Thyroid gland (tissue), 4 donors: ENCODE results near the gene SERHL2. TPM values are rescaled to one million over a fixed set of nuclear protein-coding genes. Genes with fewer than 3 reads are reported as not detected.
"Not testable (repeated sequence)": the region's sequence is repeated elsewhere in the genome, so short reads cannot be mapped to it uniquely, and the experiment has no call there.

Experiments
- DNase-seq, 2 donors: peaks; one replicate each; pipeline ENCODE4 v3.0.0-alpha.2; 2019
- H3K27ac ChIP-seq, 3 donors: fragments of 200-600 bp; sonication (generic); 1 replicate in 2 of 3; 2 replicates in 1 of 3; pipeline ENCODE4 v1.5.1; 2016 to 2019; ENCODE audit warnings: mild to moderate bottlenecking in 1 of 3, moderate library complexity in 1 of 3
- H3K27me3 ChIP-seq: fragments of 200-600 bp; sonication (generic); one replicate; pipeline ENCODE4 v1.5.1; 2019
- H3K36me3 ChIP-seq, 2 donors: fragments of 200-600 bp; sonication (generic); one replicate each; pipeline ENCODE4 v1.5.1; 2016 to 2019
- H3K4me1 ChIP-seq, 2 donors: fragments of 200-600 bp; sonication (generic); one replicate each; pipeline ENCODE4 v1.5.1; 2017 to 2019
- H3K4me3 ChIP-seq, 3 donors: fragments of 200-600 bp; sonication (generic); replicated peaks in 1 of 3; 1 replicate in 2 of 3; 2 replicates in 1 of 3; pipeline ENCODE4 v1.5.1; 2016; ENCODE audit warnings: mild to moderate bottlenecking in 1 of 3
- H3K9me3 ChIP-seq: fragments of 200-600 bp; sonication (generic); one replicate; pipeline ENCODE4 v1.5.1; 2017
- CTCF ChIP-seq, 6 experiments: fragments of 200-600 bp in 3 of 6; fragments of 450-650 bp in 3 of 6; sonication (generic) in 3 of 6; IDR thresholded peaks; one replicate each; pipeline ENCODE4 v1.5.1; 2016 to 2019; ENCODE audit warnings: antibody characterized with exemption in 6 of 6, mild to moderate bottlenecking in 2 of 6, inconsistent platforms in 1 of 6, moderate library complexity in 1 of 6
- POLR2A ChIP-seq, 2 donors: fragments of 450-650 bp; IDR thresholded peaks; one replicate each; pipeline ENCODE4 v1.6.1; 2017; ENCODE audit warnings: antibody characterized with exemption in 2 of 2, mild to moderate bottlenecking in 2 of 2, moderate library complexity in 1 of 2
- WGBS, 2 donors: methylation state at CpG; one replicate each; pipeline ENCODE4 v1.1.5; 2017; 5-methylcytosine and 5-hydroxymethylcytosine counted together
- intact Hi-C: fragments of 100-400 bp; cut with DNase I; formaldehyde crosslinking; loops from one replicate; pipeline ENCODE4 v1.15.1; 2023
- total RNA-seq, 4 donors: library from RNA; depleted of rRNA; stranded (reverse); fragments of >200 nt; gene quantifications; one replicate each; pipeline ENCODE4 v1.2.3, GENCODE V29; 2016

The SERHL2 gene
- total RNA-seq, 4 donors from 2014 or later, result 0.83 to 5.1 (median 3.1) TPM; not detected in 1

DNA sequence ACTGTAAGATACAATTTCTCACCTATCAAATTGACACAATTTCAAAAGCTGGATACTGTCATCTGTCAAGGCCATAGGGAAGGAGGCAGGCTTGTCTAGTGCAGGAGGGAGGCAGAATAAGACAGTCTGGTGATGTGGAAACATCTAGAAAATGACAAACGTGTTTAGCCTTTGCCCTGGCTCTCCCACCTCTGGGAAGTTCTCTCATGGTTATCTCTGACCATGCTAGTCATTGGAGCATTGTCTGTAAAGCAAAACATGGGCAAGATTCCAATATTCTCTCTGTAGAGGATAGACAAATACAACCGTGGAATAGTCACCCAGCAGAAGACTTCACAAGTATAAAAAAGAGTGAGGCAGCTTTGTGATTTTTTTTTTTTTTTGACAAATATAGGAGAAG, 9.1 kb upstream of the SERHL2 start:
- Histone ChIP-seq H3K27me3 (no peaks in the 10 kb centered on the region), H3K36me3 (no peaks in the 10 kb centered on the region), H3K4me3 (no peak overlapping the region), H3K27ac (no peak overlapping the region), H3K4me1 (peaks cover 6 to 7% of the 10 kb centered on the region in 2 donors), H3K9me3 (no peaks in the 10 kb centered on the region)
- intact Hi-C loops, result no loop called here
- no peak for DNase-seq
- WGBS, 2 donors, result 2 to 4% methylated on average over 2 of the region's 2 CpGs
- TF ChIP-seq CTCF (IDR thresholded peaks at IDR 0.05) (no peak), POLR2A (IDR thresholded peaks at IDR 0.05) (no peak)

DNA sequence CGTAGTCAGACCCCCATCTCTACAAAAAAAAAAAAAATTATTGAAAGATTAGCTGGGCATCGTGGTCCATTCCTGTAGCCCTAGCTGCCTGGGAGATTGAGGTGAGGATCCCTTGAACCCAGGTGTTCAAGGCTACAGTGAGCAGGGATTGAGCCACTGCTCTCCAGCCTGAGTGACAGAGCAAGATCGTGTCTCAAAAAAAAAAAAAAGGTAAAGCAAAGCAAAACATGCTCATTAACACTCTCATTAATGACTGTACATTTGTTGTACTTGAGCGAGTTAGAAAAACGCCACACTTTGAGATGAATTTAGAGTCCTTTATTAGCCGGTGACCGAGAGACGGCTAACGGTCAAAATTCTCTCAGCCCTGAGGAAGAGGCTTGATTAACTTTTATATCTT, 6.2 kb upstream of the SERHL2 start:
- DNase-seq, result no peak
- no peak overlapping the region for H3K27ac ChIP-seq
- WGBS, 2 donors, result 74 to 86% methylated on average over 9 of the region's 9 CpGs
- H3K36me3 ChIP-seq, result no peaks in the 10 kb centered on the region
- H3K9me3 ChIP-seq, result no peaks in the 10 kb centered on the region
- H3K4me3 ChIP-seq, result no peak overlapping the region
- peaks cover 6 to 14% of the 10 kb centered on the region in 2 donors for H3K4me1 ChIP-seq
- no peaks in the 10 kb centered on the region for H3K27me3 ChIP-seq
- TF ChIP-seq POLR2A (IDR thresholded peaks at IDR 0.05) (no peak), CTCF (IDR thresholded peaks at IDR 0.05) (no peak)
- intact Hi-C loops, result no loop called here

DNA sequence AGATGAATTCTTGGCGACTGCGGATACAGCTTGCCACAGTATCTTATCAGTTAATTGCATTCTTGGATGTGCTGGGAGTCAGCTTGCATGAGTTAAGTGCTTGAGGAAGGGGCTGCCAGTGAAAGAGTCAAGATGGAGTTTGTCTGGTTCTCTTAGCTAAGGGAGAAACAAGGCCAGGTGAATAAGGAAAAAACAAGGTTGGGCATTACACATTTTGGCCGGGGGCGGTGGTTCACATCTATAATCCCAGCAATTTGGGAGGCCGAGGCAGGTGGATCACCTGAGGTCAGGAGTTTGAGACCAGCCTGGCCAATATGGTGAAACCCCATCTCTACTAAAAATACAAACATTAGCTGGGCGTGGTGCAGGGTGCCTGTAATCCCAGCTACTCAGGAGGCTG, 5.6 kb upstream of the SERHL2 start:
- 67 to 79% methylated on average over 6 of the region's 6 CpGs for whole genome bisulfite sequencing, 2 donors
- H3K27ac ChIP-seq, H3K9me3 ChIP-seq, H3K27me3 ChIP-seq, H3K36me3 ChIP-seq, H3K4me3 ChIP-seq, DNase-seq, intact Hi-C loops: not testable (repeated sequence)
- peaks cover 6 to 15% of the 10 kb centered on the region in 2 donors for H3K4me1 ChIP-seq

GRCh38 chr22:42548597-42549330, 5.0 kb upstream of the SERHL2 start:
- H3K4me1 ChIP-seq, result peaks cover 10 to 20% of the 10 kb centered on the region in 2 donors
- no peak for DNase-seq
- no peak overlapping the region for H3K27ac ChIP-seq
- WGBS, 2 donors, result 83 to 89% methylated on average over 19 of the region's 19 CpGs
- H3K27me3 ChIP-seq, result no peaks in the 10 kb centered on the region
- intact Hi-C loops, result no loop called here
- no peaks in the 10 kb centered on the region for H3K36me3 ChIP-seq
- H3K4me3 ChIP-seq, result no peak overlapping the region
- TF ChIP-seq CTCF (IDR thresholded peaks at IDR 0.05) (no peak), POLR2A (IDR thresholded peaks at IDR 0.05) (no peak)
- H3K9me3 ChIP-seq, result no peaks in the 10 kb centered on the region

DNA sequence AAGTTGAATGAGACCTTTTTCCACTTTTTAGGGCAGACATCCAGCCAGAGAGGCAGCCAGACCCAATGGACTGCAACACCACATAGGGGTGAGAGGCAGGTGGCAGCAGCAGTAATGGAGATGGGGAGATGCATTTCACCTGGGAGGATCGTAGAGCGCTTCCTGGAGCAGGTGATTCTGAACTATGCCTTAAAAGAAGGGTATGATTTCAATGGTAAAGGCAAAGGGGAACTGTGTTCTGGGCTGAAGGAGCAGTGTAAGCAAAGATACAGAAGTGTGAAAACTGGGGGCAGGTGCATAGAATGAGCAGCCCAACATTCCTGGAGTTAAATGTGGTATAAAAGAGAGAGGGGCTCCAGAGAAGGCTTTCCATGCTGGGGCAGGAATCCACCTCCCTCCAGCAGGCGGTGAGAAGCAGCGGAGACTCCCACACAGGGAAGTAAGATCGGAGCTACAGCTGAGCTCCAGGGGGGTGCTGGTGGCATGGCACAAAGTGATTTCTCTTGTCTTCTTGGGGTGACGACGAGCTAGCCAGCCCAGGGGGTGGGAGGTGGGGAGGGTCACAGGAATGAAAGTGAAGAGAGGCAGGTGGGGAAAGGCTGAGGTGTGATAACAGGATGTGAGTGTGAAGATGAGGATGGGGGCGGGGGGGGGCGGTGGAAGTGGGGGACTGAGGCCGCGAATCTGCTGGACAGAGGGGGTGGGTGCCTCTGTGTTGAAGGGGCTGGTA, 4.3 kb upstream of the SERHL2 start:
- H3K27me3 ChIP-seq, result no peaks in the 10 kb centered on the region
- H3K4me3 ChIP-seq, result no peak overlapping the region
- no peak for DNase-seq
- intact Hi-C loops, result no loop called here
- no peaks in the 10 kb centered on the region for H3K36me3 ChIP-seq
- H3K27ac ChIP-seq, result no peak overlapping the region
- H3K9me3 ChIP-seq, result no peaks in the 10 kb centered on the region
- peaks cover 15 to 26% of the 10 kb centered on the region in 2 donors for H3K4me1 ChIP-seq
- whole genome bisulfite sequencing, 2 donors, result 81 to 82% methylated on average over 11 of the region's 11 CpGs
- TF ChIP-seq POLR2A (IDR thresholded peaks at IDR 0.05) (no peak), CTCF (IDR thresholded peaks at IDR 0.05) (no peak)
